Fibroblast of villous mesenchyme (primary cell): ENCODE data around the gene SLC17A7. TPM values are rescaled to one million over a fixed set of nuclear protein-coding genes. Genes with fewer than 3 reads are reported as not detected.
A peak's percentile ranks its signal among the peaks of the same experiment; 100 is the strongest.

Source experiments
- DNase-seq: peaks from one replicate; pipeline ENCODE4 v3.0.0-alpha.2; 2010; ENCODE audit warnings: low read depth
- H3K4me3 ChIP-seq: 2 replicates; pipeline ENCODE4 v1.5.1; 2011; ENCODE audit warnings: low read depth, mild to moderate bottlenecking, low read length
- CTCF ChIP-seq: IDR thresholded peaks from 2 replicates; pipeline ENCODE4 v1.5.1; 2012; ENCODE audit warnings: low read depth, mild to moderate bottlenecking, low read length; ENCODE audit not compliant: insufficient read depth
- small RNA-seq: library from RNA; depleted of rRNA; stranded (forward); fragments of <200 nt; gene quantifications from one replicate; pipeline ENCODE3, GENCODE V24; 2012
- total RNA-seq: library from RNA; depleted of rRNA; stranded (reverse); fragments of >200 nt; gene quantifications from 2 replicates; pipeline ENCODE4 v1.2.3, GENCODE V29; 2012

SLC17A7 gene
- total RNA-seq, 1 donor = not detected

GRCh38 chr19:49389406-49389805 is 51.9 kb downstream of the SLC17A7 start:
- H3K4me3 ChIP-seq = no peak overlapping the region
- TF ChIP-seq CTCF = no peak
- DNase-seq = no peak

- peak; percentile 83 for DNase-seq
- H3K4me3 ChIP-seq = peak within 1 kb of the TSS; percentile 45
- TF ChIP-seq CTCF = no peak
These were observed 53.4 kb downstream of the SLC17A7 start, which contains the start of gene KASH5 for GRCh38 chr19:49387936-49388372. TSS of gene KASH5 (plus strand) at chr19:49388249. CDS start at chr19:49390884, 2,635 bp downstream.

- H3K4me3 ChIP-seq = no peak overlapping the region
- TF ChIP-seq CTCF = no peak
These were observed 57.7 kb downstream of the SLC17A7 start for GRCh38 chr19:49383599-49383998.

GRCh38 chr19:49382639-49383038 is 58.7 kb downstream of the SLC17A7 start:
- no peak overlapping the region for H3K4me3 ChIP-seq
- no peak for TF ChIP-seq CTCF
- DNase-seq = no peak

More at GRCh38 chr19:49383599-49383998, 57.7 kb downstream of the SLC17A7 start:
- DNase-seq = no peak

- no peak overlapping the region for H3K4me3 ChIP-seq
- DNase-seq = no peak
- TF ChIP-seq CTCF = no peak
These were observed 60.9 kb downstream of the SLC17A7 start for GRCh38 chr19:49380391-49380790.

Small RNA genes within 50 kb of the gene (small RNA-seq; reads per million reads assigned to genes)
- gene SNORD32A (not detected), gene SNORD33 (not detected), gene SNORD34 (not detected), gene SNORD35A (not detected)

Other genes starting within 250 kb of the SLC17A7 start
- 0.64 TPM in 1 of 2 replicates, not detected in the other for gene SLC6A16, start 116.3 kb downstream of the SLC17A7 start, total RNA-seq
- not detected in 2 replicates for gene CD37, start 106.1 kb downstream of the SLC17A7 start, total RNA-seq
- gene TEAD2, start 79.1 kb downstream of the SLC17A7 start, total RNA-seq = 37.6 and 38.7 TPM in 2 replicates
- gene DKKL1, start 77.7 kb downstream of the SLC17A7 start, total RNA-seq = 0.32 TPM in 1 of 2 replicates, not detected in the other
- gene KASH5, start 53.3 kb downstream of the SLC17A7 start, total RNA-seq = not detected in 2 replicates
- gene PTH2, start 18.1 kb downstream of the SLC17A7 start, total RNA-seq = not detected in 2 replicates
- gene GFY, start 16.1 kb downstream of the SLC17A7 start, total RNA-seq = not detected in 2 replicates
- gene PIH1D1, start 10.3 kb upstream of the SLC17A7 start, total RNA-seq = 91.1 and 107 TPM in 2 replicates
- gene ALDH16A1, start 11.7 kb upstream of the SLC17A7 start, total RNA-seq = 17.7 and 40.6 TPM in 2 replicates
- 2.6 and 4.8 TPM in 2 replicates for gene FLT3LG, start 32.7 kb upstream of the SLC17A7 start, total RNA-seq
- 1,887 and 2,774 TPM in 2 replicates for gene RPL13A, start 46.1 kb upstream of the SLC17A7 start, total RNA-seq
- gene RPS11, start 54.9 kb upstream of the SLC17A7 start, total RNA-seq = 1,679 and 1,912 TPM in 2 replicates
- 39.7 and 44.8 TPM in 2 replicates for gene FCGRT, start 71.1 kb upstream of the SLC17A7 start, total RNA-seq
- gene RCN3, start 86.5 kb upstream of the SLC17A7 start, total RNA-seq = 115 and 162 TPM in 2 replicates
- 76.9 and 101 TPM in 2 replicates for gene NOSIP, start 139.0 kb upstream of the SLC17A7 start, total RNA-seq
- gene PRRG2, start 139.8 kb upstream of the SLC17A7 start, total RNA-seq = 0.32 and 0.43 TPM in 2 replicates
- 3.0 and 3.9 TPM in 2 replicates for gene PRR12, start 149.7 kb upstream of the SLC17A7 start, total RNA-seq
- gene RRAS, start 198.6 kb upstream of the SLC17A7 start, total RNA-seq = 43.2 and 44.5 TPM in 2 replicates
- gene SCAF1, start 200.7 kb upstream of the SLC17A7 start, total RNA-seq = 17.4 and 18.1 TPM in 2 replicates
- 49.9 and 66.5 TPM in 2 replicates for gene IRF3, start 224.3 kb upstream of the SLC17A7 start, total RNA-seq
- gene BCL2L12, start 224.4 kb upstream of the SLC17A7 start, total RNA-seq = 4.7 and 6.8 TPM in 2 replicates
- 258 and 341 TPM in 2 replicates for gene PRMT1, start 235.7 kb upstream of the SLC17A7 start, total RNA-seq
- gene ADM5, start 248.1 kb upstream of the SLC17A7 start, total RNA-seq = under 0.01 and 0.32 TPM in 2 replicates
- gene CPT1C, start 249.6 kb upstream of the SLC17A7 start, total RNA-seq = 20.0 and 32.0 TPM in 2 replicates